ENCODE data around the gene PAPSS2.
"Not testable (repeated sequence)": the region's sequence is repeated elsewhere in the genome, so short reads cannot be mapped to it uniquely, and the experiment has no call there.

Gene PAPSS2

GRCh38 chr10:87729940-87730339 is 70.3 kb downstream of the PAPSS2 start:
- TF ChIP-seq, protein P1, sequence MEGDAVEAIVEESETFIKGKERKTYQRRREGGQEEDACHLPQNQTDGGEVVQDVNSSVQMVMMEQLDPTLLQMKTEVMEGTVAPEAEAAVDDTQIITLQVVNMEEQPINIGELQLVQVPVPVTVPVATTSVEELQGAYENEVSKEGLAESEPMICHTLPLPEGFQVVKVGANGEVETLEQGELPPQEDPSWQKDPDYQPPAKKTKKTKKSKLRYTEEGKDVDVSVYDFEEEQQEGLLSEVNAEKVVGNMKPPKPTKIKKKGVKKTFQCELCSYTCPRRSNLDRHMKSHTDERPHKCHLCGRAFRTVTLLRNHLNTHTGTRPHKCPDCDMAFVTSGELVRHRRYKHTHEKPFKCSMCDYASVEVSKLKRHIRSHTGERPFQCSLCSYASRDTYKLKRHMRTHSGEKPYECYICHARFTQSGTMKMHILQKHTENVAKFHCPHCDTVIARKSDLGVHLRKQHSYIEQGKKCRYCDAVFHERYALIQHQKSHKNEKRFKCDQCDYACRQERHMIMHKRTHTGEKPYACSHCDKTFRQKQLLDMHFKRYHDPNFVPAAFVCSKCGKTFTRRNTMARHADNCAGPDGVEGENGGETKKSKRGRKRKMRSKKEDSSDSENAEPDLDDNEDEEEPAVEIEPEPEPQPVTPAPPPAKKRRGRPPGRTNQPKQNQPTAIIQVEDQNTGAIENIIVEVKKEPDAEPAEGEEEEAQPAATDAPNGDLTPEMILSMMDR (IDR thresholded peaks at IDR 0.05) = no peak

DNA sequence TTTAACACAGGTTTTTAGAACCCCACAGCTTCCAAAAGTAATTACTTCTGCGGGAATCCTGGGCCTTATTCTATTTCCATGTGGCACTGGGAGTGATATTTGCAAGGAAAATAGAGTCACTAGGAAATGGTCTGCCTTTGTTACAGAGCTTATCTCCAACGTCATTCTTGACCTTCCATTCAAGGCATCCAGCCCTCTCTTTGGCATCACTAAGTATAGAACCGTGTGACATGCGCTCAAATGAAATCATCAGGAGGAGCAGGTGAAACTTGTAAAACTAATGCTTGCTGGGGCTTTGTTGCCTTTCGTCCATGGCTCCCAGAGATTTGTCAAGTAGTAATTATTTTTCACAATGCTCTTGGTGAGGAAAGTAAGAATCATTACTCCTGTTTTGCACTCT is 73.4 kb downstream of the PAPSS2 start:
- Histone ChIP-seq H3K4me3 (no peak overlapping the region), H3K27ac (no peak overlapping the region)
- TF ChIP-seq, protein P1 (IDR thresholded peaks at IDR 0.05) = no peak
- no peak for DNase-seq (ENCODE audit: low spot score)

More at GRCh38 chr10:87729940-87730339, 70.3 kb downstream of the PAPSS2 start:
- DNase-seq (ENCODE audit: low spot score) = no peak
- H3K4me3 ChIP-seq = no peak overlapping the region
- no peak overlapping the region for H3K27ac ChIP-seq

GRCh38 chr10:87734987-87735827 is 75.5 kb downstream of the PAPSS2 start:
- TF ChIP-seq, protein P1 (IDR thresholded peaks at IDR 0.05) = peak; percentile 66
- Histone ChIP-seq H3K4me3 (no peak overlapping the region), H3K27ac (no peak overlapping the region)
- DNase-seq (ENCODE audit: low spot score) = no peak

DNA sequence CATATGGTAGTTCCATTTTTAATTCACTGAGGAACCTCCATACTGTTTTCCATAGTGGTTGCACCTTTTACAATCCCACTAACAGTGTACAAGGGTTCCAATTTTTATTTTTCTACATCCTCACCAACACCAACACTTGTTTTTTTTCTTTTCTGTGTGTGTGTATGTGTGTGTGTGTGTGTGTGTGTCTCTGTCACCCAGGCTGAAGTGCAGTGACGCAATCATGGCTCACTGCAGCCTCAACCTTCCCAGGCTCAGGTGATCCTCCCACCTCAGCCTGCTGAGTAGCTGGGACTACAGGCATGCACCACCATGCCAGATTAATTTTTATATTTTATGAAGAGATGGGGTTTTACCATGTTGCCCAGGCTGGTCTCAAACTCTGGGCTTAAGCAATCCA is 78.6 kb downstream of the PAPSS2 start:
- not testable (repeated sequence) for H3K4me3 ChIP-seq; DNase-seq (ENCODE audit: low spot score); H3K27ac ChIP-seq

- H3K4me3 ChIP-seq = no peak overlapping the region
- TF ChIP-seq, protein P1 (IDR thresholded peaks at IDR 0.05) = no peak
- peak overlapping the region in 1 of 2 donors; percentile 41 for H3K27ac ChIP-seq
- no peak for DNase-seq (ENCODE audit: low spot score)
Observed at GRCh38 chr10:87739703-87740102, 80.0 kb downstream of the PAPSS2 start.

DNA sequence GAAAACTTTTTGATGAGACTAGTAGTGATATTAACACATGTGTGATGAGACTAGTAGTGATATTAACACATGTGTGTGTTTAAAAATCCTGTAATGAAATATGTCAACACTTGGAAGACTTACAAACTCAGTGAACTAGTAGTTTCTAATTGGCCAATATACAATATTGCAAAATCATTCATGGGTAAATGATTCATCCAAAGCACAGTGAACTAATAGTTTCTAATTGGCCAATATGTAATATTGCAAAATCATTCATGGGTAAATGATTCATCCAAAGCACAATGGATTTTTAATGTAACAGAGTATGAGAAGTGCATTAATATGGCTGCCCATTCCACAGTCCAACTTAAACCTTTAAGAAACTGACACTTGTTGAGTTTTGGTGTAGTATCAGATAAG is 80.6 kb downstream of the PAPSS2 start:
- DNase-seq (ENCODE audit: low spot score) = no peak
- H3K4me3 ChIP-seq = no peak overlapping the region
- H3K27ac ChIP-seq = peak overlapping the region in 1 of 2 donors; percentile 41
- TF ChIP-seq, protein P1 (IDR thresholded peaks at IDR 0.05) = no peak

GRCh38 chr10:87742992-87743610 is 83.4 kb downstream of the PAPSS2 start:
- not testable (repeated sequence) for H3K4me3 ChIP-seq; DNase-seq (ENCODE audit: low spot score); H3K27ac ChIP-seq

- H3K27ac ChIP-seq = no peak overlapping the region
- TF ChIP-seq, protein P1 (IDR thresholded peaks at IDR 0.05) = no peak
Observed at GRCh38 chr10:87744606-87745005, 84.9 kb downstream of the PAPSS2 start.

More at GRCh38 chr10:87744606-87745005, 84.9 kb downstream of the PAPSS2 start:
- H3K4me3 ChIP-seq = no peak overlapping the region
- no peak for DNase-seq (ENCODE audit: low spot score)
